Measurements from ENCODE around the gene TAF9.
"Not testable (repeated sequence)": the region's sequence is repeated elsewhere in the genome, so short reads cannot be mapped to it uniquely, and the experiment has no call there.

TAF9 gene

GRCh38 chr5:69369340-69370121, at the start of gene TAF9, which contains the start of the genes AK6 and RAD17:
Gene TAF9, minus strand, starts transcription at chr5:69369520. Its CDS starts 3,783 bp downstream, at chr5:69365737.
Gene AK6, minus strand, starts transcription at chr5:69369520. Its CDS starts 30 bp downstream, at chr5:69369490.
Gene RAD17, plus strand, starts transcription at chr5:69369818. Its CDS starts 2,391 bp downstream, at chr5:69372209.
- peak; percentile 95 for DNase-seq (ENCODE audit: low spot score)

- no peak for DNase-seq (ENCODE audit: low spot score)
Observed at GRCh38 chr5:69418554-69418953, 49.2 kb upstream of the TAF9 start.

DNA sequence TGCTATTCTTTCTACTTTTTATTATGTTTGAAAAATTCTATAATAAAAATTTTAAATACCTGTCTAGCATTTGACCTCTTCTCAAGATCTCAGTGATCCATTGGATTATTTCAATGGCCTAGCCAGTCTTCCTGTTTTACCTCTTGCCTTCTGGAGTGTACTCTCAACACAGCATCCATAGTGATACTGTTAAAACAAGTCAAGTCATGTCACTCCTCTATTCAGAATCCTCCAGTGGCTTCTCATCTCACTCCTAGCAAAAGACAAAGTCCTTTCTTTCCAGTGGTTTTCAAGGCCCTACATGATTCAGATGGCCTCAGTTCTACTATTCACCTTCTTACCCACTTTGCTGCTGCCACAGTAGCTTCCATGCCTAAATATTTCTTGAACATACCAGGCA, 47.4 kb upstream of the TAF9 start:
- DNase-seq (ENCODE audit: low spot score) = no peak

GRCh38 chr5:69416180-69416579, 46.9 kb upstream of the TAF9 start:
- DNase-seq (ENCODE audit: low spot score) = no peak

DNA sequence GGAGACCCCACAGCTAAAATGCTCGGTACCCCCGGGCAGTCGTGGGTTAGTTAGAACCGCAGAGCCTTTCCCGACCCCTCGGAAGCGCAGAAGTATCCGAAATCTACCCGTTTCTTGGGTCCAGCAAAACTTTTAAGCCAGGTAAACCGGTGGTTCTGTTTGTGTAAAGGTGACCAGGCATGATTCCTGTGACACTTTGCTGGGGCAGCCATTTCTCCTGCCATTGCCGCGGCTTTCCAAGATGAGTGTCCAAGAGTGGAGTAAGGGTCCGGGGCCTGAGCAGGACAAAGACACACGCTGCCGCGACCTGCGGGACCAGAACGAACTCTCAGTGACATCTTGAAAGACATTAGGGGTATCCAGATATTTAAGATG, 46.3 kb upstream of the TAF9 start:
- DNase-seq (ENCODE audit: low spot score) = peak; percentile 51

GRCh38 chr5:69414885-69415583, 45.7 kb upstream of the TAF9 start, which contains the start of gene MARVELD2:
Gene MARVELD2, plus strand, starts transcription at chr5:69415116. Its CDS starts 4,270 bp downstream, at chr5:69419386.
- peak; percentile 84 for DNase-seq (ENCODE audit: low spot score)

- DNase-seq (ENCODE audit: low spot score) = no peak
Observed at GRCh38 chr5:69404659-69405330, 35.5 kb upstream of the TAF9 start.

DNA sequence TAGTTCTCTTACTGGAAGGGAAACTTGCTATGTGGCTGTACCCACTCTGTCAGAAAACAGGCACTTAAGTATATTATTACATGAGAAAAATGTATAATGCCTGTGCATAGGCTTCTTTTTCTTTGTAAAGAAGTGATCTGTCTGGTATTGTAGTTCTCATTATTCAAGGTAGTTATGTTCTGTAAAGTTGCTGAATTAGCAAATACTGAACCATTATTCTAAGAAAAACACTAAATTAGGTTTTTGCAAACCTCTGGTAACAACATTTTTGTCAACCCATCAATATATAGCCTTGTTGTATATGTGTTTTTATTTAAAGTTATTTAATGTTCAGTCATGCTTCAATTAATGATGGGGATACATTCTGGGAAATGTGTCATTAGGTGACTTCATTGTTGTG, 9.1 kb upstream of the TAF9 start:
- DNase-seq (ENCODE audit: low spot score) = no peak

- no peak for DNase-seq (ENCODE audit: low spot score)
Observed at GRCh38 chr5:69374911-69375446, 5.7 kb upstream of the TAF9 start.

GRCh38 chr5:69372394-69372793, 3.1 kb upstream of the TAF9 start:
- DNase-seq (ENCODE audit: low spot score) = no peak

GRCh38 chr5:69370335-69370734, 1.0 kb upstream of the TAF9 start:
- not testable (repeated sequence) for DNase-seq (ENCODE audit: low spot score)

- DNase-seq (ENCODE audit: low spot score) = no peak
Observed at GRCh38 chr5:69368458-69369339, 621 bp downstream of the TAF9 start.

DNA sequence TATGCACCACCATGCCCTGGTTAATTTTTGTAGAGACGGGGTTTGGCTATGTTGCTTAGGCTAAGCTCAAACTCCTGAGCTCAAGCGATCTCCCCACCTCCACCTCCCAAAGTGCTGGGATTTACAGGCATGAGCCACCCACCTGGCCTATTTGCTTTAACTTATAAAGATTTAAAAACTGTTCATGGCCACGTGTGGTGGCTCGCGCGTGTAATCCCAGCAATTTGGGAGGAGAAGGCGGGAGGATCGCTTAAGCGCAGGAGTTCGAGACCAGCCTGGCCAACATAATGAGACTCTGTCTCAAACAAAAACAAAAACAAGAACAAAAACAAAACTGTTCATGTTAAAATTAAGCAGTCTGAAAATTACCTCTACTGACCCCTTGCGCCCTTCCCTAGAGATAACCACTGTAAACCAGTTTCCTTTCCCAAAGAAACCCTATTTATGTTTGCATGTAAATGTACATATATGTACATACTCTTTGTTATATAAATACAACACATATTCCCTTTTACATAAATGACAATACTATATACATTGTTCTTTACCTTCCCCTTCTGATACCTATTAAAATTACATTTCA, 1.5 kb downstream of the TAF9 start:
- DNase-seq (ENCODE audit: low spot score) = no peak

DNA sequence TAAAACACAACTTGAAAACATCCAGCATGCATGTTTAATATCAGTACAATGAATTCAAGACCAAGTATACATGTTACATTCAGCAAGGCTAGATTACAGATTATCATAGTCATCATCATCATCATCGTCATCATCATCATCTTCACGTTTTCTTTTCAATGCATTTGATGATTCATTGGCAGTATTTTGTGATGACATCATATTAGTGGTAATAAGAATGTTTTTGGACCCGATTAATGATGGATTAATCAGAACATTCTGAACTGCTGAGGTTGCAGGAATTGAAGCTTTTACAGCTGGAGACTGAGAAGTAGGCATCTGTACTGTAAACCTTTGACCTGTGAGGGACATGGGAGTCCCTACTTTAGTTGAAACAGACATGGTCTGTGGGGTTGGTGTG, 4.5 kb downstream of the TAF9 start:
- no peak for DNase-seq (ENCODE audit: low spot score)

- no peak for DNase-seq (ENCODE audit: low spot score)
Observed at GRCh38 chr5:69364414-69364813, 4.9 kb downstream of the TAF9 start.

- no peak for DNase-seq (ENCODE audit: low spot score)
Observed at GRCh38 chr5:69360442-69360841, 8.9 kb downstream of the TAF9 start.

DNA sequence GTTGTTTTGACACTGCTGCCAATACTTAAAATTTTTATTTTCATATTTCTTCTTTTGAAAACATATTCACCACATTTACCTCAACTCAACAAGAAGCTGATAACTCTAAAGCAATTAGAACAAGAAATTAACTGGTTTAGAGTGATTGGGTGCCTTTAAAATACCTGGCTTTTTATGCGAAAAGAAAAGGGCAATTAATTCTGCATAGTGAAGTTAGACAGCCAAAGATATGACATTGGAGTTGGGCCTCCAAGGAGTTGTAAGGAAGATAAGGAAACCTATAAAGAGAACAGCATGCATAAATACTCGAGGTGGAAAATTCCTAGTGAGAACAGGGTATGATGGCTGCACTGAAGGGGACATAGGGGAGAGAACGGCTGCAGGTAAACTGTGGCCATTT, 9.6 kb downstream of the TAF9 start:
- DNase-seq (ENCODE audit: low spot score) = no peak

- no peak for DNase-seq (ENCODE audit: low spot score)
Observed at GRCh38 chr5:69350664-69351063, 18.7 kb downstream of the TAF9 start.

DNA sequence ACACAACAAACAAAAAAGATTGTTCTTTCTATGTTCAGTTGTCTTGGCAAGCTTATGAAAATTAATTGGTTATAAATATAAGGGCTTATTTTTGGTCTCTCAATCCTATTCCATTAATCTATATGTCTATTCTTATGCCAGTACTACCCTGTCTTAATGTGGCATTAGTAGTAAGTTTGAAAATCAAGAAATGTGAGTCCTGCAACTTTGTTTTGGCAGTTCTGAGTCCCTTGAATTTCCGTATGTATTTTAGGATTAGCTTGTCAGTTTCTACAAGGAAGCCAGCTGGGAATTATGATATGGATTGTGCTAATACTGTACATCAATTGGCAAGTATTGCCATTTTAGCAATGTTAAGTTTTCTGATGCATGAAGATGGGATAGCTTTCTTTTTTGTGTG, 26.2 kb downstream of the TAF9 start:
- no peak for DNase-seq (ENCODE audit: low spot score)

DNA sequence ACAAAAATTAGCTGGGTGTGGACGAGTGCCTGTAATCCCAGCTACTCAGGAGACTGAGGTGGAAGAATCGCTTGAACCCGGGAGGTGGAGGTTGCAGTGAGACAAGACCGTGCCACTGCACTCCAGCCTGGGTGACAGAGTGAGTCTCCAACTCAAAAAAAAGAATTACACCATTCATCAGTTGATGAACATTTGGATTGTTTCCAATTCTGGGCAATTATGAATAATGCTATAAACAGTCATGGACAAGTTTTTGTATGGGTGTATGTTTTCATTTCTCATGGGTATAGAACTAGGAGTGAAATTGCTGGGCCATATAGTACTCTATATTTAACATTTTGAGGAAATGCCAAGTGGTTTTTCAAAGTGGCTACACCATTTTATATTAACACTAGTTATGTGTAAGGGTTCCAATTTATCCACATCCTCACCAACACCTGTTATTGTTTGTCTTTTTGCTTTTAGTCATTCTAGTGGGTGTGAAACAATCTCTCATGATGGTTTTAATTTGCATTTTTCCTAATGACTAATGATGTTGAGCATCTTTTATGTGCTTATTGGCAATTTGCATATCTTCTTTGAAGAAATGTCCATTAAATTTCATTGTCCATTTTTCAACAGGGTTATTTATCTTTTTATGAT, 27.7 kb downstream of the TAF9 start:
- DNase-seq (ENCODE audit: low spot score) = no peak

Measured in ecto neural progenitor cell (in vitro differentiated cells).